Endothelial cell of umbilical vein (primary cell): ENCODE data around the gene SPACA9. TPM values are rescaled to one million over a fixed set of nuclear protein-coding genes. Genes with fewer than 3 reads are reported as not detected.

ENCODE experiments used
- BruUV-seq: library from RNA; stranded (reverse); fragments of 400-500 nt; replicated peaks from 2 replicates; lab custom pipeline; 2021; lab: Mats Ljungman, UMichigan
- CTCF ChIA-PET: fragments of 300-600, 350-600 bp; sonication (Branson Sonifier 250); formaldehyde crosslinking; loops from one replicate; lab custom pipeline; 2021; ENCODE audit warnings: antibody characterized with exemption, inconsistent platforms; lab: Charles Lee
- POLR2A ChIA-PET: fragments of 300-600, 350-600 bp; sonication (Branson Sonifier 250); formaldehyde crosslinking; loops from one replicate; lab custom pipeline; 2021; ENCODE audit warnings: antibody characterized with exemption, inconsistent platforms; lab: Charles Lee
- DNase-seq: peaks from one replicate; pipeline ENCODE4 v3.0.0-alpha.2; 2011; ENCODE audit warnings: low read depth, low spot score
- FAIRE-seq: peaks from 2 replicates; lab custom pipeline; 2011; peaks lifted over from hg19 to GRCh38; lab: Jason Lieb, UNC
- H2AFZ ChIP-seq: 2 replicates; pipeline ENCODE4 v1.6.0; 2012; ENCODE audit warnings: low read depth, low read length, control low read depth, inconsistent platforms
- H3K27ac ChIP-seq: 2 replicates; pipeline ENCODE4 v1.5.1; 2011; ENCODE audit warnings: low read depth, mild to moderate bottlenecking, control low read depth, low read length, moderate library complexity; ENCODE audit not compliant: insufficient read depth
- H3K27me3 ChIP-seq, 2 experiments: 2 replicates each; pipeline versions ENCODE4 v1.6.0 to v1.6.1; 2011; ENCODE audit warnings: low read length in 2 of 2, mixed read lengths in 1 of 2; ENCODE audit not compliant: control insufficient read depth in 2 of 2, insufficient read depth in 2 of 2
- H3K36me3 ChIP-seq, 2 experiments: 2 replicates in 1 of 2; 3 replicates in 1 of 2; pipeline ENCODE4 v1.5.1; 2011; ENCODE audit warnings: low read length in 2 of 2, mild to moderate bottlenecking in 1 of 2, moderate library complexity in 1 of 2; ENCODE audit not compliant: control insufficient read depth in 2 of 2, insufficient read depth in 2 of 2; ENCODE audit errors: extremely low read depth in 1 of 2
- H3K4me1 ChIP-seq: 3 replicates; pipeline ENCODE4 v1.5.1; 2011; ENCODE audit warnings: mild to moderate bottlenecking, low read length; ENCODE audit not compliant: control insufficient read depth, insufficient read depth; ENCODE audit errors: extremely low read depth
- H3K4me2 ChIP-seq: 2 replicates; pipeline ENCODE4 v1.6.1; 2011; ENCODE audit warnings: low read length, control low read depth, mixed read lengths; ENCODE audit not compliant: insufficient read depth
- H3K4me3 ChIP-seq, 3 experiments: fragments of 200-600 bp in 1 of 3; sonication (generic), shearing (Covaris generic) in 1 of 3; replicated peaks in 1 of 3; 2 replicates each; pipeline ENCODE4 v1.5.1; 2011 to 2016; ENCODE audit warnings: control low read depth in 3 of 3, low read length in 3 of 3, mild to moderate bottlenecking in 2 of 3, inconsistent platforms in 1 of 3, low read depth in 1 of 3, moderate library complexity in 1 of 3; ENCODE audit not compliant: insufficient read depth in 1 of 3
- H3K79me2 ChIP-seq: 2 replicates; pipeline ENCODE4 v1.6.0; 2012; ENCODE audit warnings: low read length, inconsistent platforms; ENCODE audit not compliant: control insufficient read depth, insufficient read depth
- H3K9ac ChIP-seq: replicated peaks from 2 replicates; pipeline ENCODE3; 2011; ENCODE audit warnings: low read length, control low read depth; ENCODE audit not compliant: insufficient read depth; ENCODE audit errors: extremely low read depth
- H3K9me1 ChIP-seq: replicated peaks from 3 replicates; pipeline ENCODE4 v1.6.0; 2011; ENCODE audit warnings: mild to moderate bottlenecking, low read length; ENCODE audit not compliant: control insufficient read depth, insufficient read depth; ENCODE audit errors: extremely low read depth
- H3K9me3 ChIP-seq: replicated peaks from 2 replicates; pipeline ENCODE4 v1.5.1; 2012; ENCODE audit warnings: low read length, inconsistent platforms; ENCODE audit not compliant: control insufficient read depth, insufficient read depth
- H4K20me1 ChIP-seq: replicated peaks from 2 replicates; pipeline ENCODE3; 2011; ENCODE audit warnings: mild to moderate bottlenecking, low read length; ENCODE audit not compliant: control insufficient read depth, insufficient read depth; ENCODE audit errors: extremely low read depth
- EZH2 ChIP-seq: IDR thresholded peaks from 2 replicates; pipeline ENCODE4 v1.6.1; 2012; ENCODE audit warnings: borderline replicate concordance, low read depth, mild to moderate bottlenecking, moderate library complexity, low read length, inconsistent platforms; ENCODE audit not compliant: severe bottlenecking
- FOS ChIP-seq: IDR thresholded peaks from 2 replicates; pipeline ENCODE4 v1.6.1; 2011; ENCODE audit warnings: mild to moderate bottlenecking, low read length, moderate library complexity, borderline replicate concordance; ENCODE audit not compliant: insufficient read depth
- GATA2 ChIP-seq: IDR thresholded peaks from 2 replicates; pipeline ENCODE4 v1.7.0; 2011; ENCODE audit warnings: low read depth, mild to moderate bottlenecking, moderate library complexity, mixed read lengths, low read length; ENCODE audit not compliant: insufficient read length, insufficient read depth
- JUN ChIP-seq: IDR thresholded peaks from 2 replicates; pipeline ENCODE4 v1.6.1; 2011; ENCODE audit warnings: borderline replicate concordance, low read depth; ENCODE audit not compliant: insufficient read length, insufficient read depth
- MYC ChIP-seq: IDR thresholded peaks from one replicate; pipeline ENCODE4 v1.6.1; 2011; ENCODE audit warnings: mild to moderate bottlenecking, low read depth, low read length
- POLR2A ChIP-seq: IDR thresholded peaks from 2 replicates; pipeline ENCODE4 v1.6.1; 2012; ENCODE audit warnings: low read depth, mild to moderate bottlenecking, control low read depth, low read length
- POLR2AphosphoS5 ChIP-seq: IDR thresholded peaks from 2 replicates; pipeline ENCODE4 v1.6.1; 2012; ENCODE audit warnings: low read depth, mild to moderate bottlenecking, control low read depth, low read length, moderate library complexity; ENCODE audit not compliant: insufficient read depth
- dilution Hi-C: fragments of 300-500 bp; cut with MboI; formaldehyde crosslinking; loops from one replicate; pipeline ENCODE4 v1.15.0; 2019; ENCODE audit warnings: low sequenced_read_pairs; ENCODE audit not compliant: extremely low pct_ligation_motif_present
- intact Hi-C: fragments of 100-400 bp; cut with micrococcal nuclease; formaldehyde crosslinking; loops from one replicate; pipeline ENCODE4 v1.10.0; 2022
- polyA plus RNA-seq, 4 experiments: library from polyadenylated mRNA; depleted of rRNA in 3 of 4; stranded (reverse) in 3 of 4; unstranded in 1 of 4; fragments of >200 nt; gene quantifications; 2 replicates each; pipeline versions ENCODE4 v1.2.1 to v1.2.3, GENCODE V29; 2011 to 2012; ENCODE audit warnings: missing spikeins in 1 of 4
- total RNA-seq: library from RNA; stranded (reverse); gene quantifications from 2 replicates; pipeline ENCODE4 v1.2.3, GENCODE V29; 2021
- TF ChIP-seq, protein P1 (sequence below): IDR thresholded peaks from 2 replicates; pipeline ENCODE4 v1.6.1; 2011; ENCODE audit not compliant: insufficient read depth, insufficient read length
- TF ChIP-seq, protein P2 (sequence below), 2 donors: IDR thresholded peaks; 1 replicate in 1 of 2; 2 replicates in 1 of 2; pipeline ENCODE4 v1.5.1; 2011; ENCODE audit warnings: low read length in 2 of 2, mild to moderate bottlenecking in 2 of 2, moderate library complexity in 2 of 2, control low read depth in 1 of 2, inconsistent platforms in 1 of 2, low read depth in 1 of 2; ENCODE audit not compliant: insufficient read depth in 1 of 2; ENCODE audit errors: extremely low read depth in 1 of 2

Gene SPACA9
- total and polyA plus RNA-seq, 2 donors (not counting 3 experiments of a cell fraction or from before 2014, with no cell fraction given), result 2.6 to 3.6 TPM

DNA sequence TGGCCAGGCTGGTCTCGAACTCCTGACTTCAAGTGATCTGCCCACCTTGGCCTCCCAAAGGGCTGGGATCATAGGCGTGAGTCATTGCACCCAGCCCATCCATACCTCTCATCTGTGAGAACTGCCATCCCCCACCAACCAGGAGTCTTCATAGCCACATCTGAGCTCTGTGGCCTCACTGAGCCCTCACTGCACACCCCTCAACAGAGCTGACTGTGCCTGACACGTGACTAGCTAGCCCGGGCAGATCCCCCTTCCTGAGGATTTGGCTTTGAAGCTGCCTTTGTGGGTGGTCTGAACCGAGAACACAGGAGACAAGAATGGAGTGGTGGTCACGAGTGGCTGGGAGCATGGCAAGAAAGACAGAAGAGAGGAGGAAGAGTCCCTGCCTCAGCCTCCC, 16.2 kb upstream of the SPACA9 start:
- Histone ChIP-seq H3K9me1 (no peaks in the 10 kb centered on the region), H3K27me3 (peaks cover 0 to 2% of the 10 kb centered on the region in 2 experiments), H2AFZ (no peak overlapping the region), H3K79me2 (no peaks in the 10 kb centered on the region), H3K4me1 (no peaks in the 10 kb centered on the region), H3K9ac (no peak overlapping the region), H3K36me3 (no peaks in the 10 kb centered on the region), H3K4me2 (no peak overlapping the region), H3K4me3 (no peak overlapping the region), H4K20me1 (no peaks in the 10 kb centered on the region), H3K9me3 (no peaks in the 10 kb centered on the region), H3K27ac (no peak overlapping the region)
- dilution Hi-C loops, result no loop called here
- intact Hi-C loops, result no loop called here
- ChIA-PET CTCF (interaction anchor here (0.7 to 1.3 kb wide), 2 partner anchors 13 to 39 kb away, joined by 3 to 4 read pairs; no protein-coding TSS in a partner anchor), POLR2A (no interaction called here)
- DNase-seq (no peak), FAIRE-seq (no peak)
- BruUV-seq, result no TSS peak
- TF ChIP-seq POLR2AphosphoS5 (no peak), GATA2 (no peak), POLR2A (no peak), JUN (no peak), FOS (no peak), MYC (no peak), EZH2 (no peak)
- TF ChIP-seq, protein P1, sequence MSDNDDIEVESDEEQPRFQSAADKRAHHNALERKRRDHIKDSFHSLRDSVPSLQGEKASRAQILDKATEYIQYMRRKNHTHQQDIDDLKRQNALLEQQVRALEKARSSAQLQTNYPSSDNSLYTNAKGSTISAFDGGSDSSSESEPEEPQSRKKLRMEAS, result no peak
- TF ChIP-seq, protein P2, sequence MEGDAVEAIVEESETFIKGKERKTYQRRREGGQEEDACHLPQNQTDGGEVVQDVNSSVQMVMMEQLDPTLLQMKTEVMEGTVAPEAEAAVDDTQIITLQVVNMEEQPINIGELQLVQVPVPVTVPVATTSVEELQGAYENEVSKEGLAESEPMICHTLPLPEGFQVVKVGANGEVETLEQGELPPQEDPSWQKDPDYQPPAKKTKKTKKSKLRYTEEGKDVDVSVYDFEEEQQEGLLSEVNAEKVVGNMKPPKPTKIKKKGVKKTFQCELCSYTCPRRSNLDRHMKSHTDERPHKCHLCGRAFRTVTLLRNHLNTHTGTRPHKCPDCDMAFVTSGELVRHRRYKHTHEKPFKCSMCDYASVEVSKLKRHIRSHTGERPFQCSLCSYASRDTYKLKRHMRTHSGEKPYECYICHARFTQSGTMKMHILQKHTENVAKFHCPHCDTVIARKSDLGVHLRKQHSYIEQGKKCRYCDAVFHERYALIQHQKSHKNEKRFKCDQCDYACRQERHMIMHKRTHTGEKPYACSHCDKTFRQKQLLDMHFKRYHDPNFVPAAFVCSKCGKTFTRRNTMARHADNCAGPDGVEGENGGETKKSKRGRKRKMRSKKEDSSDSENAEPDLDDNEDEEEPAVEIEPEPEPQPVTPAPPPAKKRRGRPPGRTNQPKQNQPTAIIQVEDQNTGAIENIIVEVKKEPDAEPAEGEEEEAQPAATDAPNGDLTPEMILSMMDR (IDR thresholded peaks at IDR 0.05; ENCODE audit: extremely low read depth in 1 of 2, insufficient read depth in 1 of 2, low read depth in 1 of 2, low read length in 2 of 2), result no peak
